Measurements from ENCODE around the gene FTO. TPM values are rescaled to one million over a fixed set of nuclear protein-coding genes. Genes with fewer than 3 reads are reported as not detected.

The FTO gene
- total RNA-seq = 83.4 and 102 TPM in 2 replicates

GRCh38 chr16:53703590-53704444 is at the start of gene FTO, which contains the start of gene RPGRIP1L:
FTO (plus strand) TSS chr16:53704156.
RPGRIP1L (minus strand) TSS chr16:53703859; CDS start chr16:53700723, 3,136 bp downstream.

Small RNAs within 50 kb of the gene (small RNA-seq; reads per million reads assigned to genes)
- gene AC007347.2 = not detected

Other genes starting within 250 kb of the FTO start
- 10.3 and 14.5 TPM in 2 replicates for gene AKTIP, start 200.9 kb upstream of the FTO start, total RNA-seq
- gene RPGRIP1L, start 297 bp upstream of the FTO start, total RNA-seq = 11.4 and 17.6 TPM in 2 replicates